Stimulated activated CD4-positive, alpha-beta T cell treated with anti-CD3 and anti-CD28 coated beads, TNF-alpha, amount 100 ng/mL, for 1 hour (primary cell): ENCODE results near the gene LRRC8D.

Source experiments
- DNase-seq, 3 donors: peaks; one replicate each; pipeline ENCODE4 v3.0.0-alpha.2; 2020; ENCODE audit warnings: low read depth in 3 of 3, low spot score in 1 of 3

The LRRC8D gene

DNA sequence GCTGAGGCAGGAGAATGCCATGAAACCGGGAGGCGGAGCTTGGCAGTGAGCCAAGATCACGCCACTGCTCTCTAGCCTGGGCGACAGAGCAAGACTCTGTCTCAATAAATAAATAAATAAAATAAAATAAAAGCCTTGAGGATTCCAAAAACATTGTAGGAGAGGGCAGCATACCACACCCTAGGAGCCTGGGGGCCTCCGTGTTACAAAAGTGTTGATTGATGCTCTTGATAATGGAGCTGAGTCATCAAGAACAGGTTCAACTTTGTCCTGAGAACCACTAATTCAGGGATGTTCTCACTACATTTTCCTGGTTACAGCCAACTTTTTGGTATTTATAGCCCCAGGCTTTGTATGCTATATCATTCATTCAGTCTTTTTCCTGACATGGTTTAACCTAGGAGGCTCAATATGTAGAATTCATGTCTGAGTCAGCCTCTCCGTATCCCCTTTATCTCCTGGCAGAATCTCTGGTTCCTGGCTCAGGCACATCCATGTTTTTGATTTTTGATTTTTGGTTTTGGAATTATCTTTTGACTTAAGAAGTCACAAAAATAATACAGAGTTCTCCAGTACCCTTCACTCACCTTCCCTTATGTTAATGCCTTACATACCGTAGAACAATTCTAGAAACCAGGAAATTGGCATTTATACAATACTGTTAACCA, 69.4 kb downstream of the LRRC8D start:
- DNase-seq = no peak

DNA sequence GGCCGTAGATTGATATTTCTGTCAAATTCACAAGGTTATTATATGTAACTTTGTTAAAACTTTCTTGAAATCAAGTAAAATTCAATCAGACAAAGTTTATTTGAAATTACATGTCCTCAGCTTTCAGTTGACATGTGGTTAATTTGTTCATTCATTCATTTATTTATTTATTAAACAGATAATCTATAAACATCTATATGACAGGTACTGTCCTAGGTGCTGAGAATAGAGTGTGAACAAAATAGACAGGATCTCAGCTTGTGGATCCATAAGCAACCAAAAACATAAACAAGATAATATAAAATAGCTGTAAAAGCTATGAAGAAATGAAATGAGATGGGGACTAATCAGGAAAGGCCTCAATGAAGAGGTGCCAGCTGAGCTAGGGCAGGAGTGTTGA, 72.0 kb downstream of the LRRC8D start:
- DNase-seq = no peak

DNA sequence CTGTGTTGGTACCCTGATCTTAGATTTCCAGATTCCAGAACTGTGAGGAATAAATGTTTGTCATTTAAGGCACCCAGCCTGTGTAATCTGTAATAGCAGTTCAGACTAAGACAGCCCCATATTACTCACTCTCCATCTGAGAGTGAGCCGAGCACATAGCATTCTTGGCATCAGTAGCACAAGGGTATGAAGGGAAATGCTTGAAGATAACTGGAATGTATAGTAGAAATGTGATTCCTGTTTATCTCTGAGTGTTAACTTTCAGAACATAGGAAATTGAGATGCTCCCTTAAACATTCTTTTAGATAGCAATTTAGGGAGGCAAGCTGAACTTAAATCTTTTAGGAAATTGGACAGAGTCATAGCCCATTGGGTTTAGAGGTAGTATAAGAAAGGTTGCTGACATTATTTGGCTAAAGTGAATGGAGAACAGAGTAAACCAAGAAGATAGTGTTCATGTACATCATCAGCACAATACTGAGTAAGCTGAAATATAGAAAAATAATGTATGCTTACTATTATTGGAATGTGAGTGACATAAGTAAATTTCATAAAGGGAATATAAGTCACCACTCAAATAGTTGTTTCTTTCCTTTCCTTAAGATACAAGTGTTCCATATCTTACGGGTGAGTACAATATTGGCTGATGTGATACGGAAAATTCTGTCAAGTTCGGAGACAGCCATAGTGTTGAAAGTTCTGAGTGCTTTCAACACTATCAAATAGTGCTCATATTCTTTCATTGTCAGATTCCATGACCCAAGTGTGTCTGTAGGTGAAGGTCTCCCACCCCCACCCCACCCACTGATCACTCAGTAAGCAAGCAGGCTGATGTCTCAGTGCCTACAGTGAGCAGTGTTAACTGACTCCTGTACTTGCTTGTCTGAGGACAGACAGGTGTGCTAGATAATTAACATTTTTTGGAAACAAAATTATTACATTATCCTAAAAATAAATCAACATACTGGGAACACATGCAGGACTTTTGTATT, 73.7 kb downstream of the LRRC8D start:
- DNase-seq = no peak

DNA sequence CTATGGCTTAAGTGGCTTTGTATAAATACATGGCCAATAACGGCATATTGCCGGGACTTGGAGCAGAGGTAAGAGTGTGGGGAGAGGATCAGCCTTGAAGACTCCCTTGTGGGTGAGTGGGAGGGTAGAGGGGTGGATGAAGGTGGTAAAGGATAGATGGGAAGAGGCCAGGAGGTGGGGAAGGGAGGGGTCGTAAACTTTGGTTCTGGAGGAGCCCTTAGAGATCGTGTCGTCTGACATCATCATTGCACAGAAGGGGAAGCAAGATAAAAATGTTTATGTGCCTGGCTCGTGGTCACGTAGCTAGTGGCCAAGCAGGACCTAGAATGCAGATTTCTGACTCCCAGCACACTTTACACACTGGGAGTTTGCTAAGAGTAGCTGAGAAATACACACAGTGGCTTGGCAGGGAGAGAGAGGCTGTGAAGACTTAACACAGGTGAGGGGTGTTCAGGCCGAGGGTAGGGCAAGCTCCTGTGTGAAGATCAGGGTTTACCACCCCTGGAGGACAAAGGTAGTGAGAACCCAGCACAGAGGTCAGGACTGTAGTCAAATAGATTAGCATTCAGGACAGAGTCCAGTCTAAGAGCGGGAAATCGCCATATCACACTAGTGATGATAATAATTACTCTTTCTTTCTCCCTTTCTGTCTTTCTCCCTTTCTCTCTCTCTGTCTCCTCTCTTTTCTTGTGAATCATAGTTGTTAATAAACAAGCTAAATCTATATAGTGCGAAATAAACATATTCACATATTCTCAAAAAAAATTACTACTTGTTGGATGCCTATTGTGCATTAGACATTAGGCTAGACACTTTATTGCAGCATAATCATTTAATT, 75.5 kb downstream of the LRRC8D start:
- DNase-seq = no peak

DNA sequence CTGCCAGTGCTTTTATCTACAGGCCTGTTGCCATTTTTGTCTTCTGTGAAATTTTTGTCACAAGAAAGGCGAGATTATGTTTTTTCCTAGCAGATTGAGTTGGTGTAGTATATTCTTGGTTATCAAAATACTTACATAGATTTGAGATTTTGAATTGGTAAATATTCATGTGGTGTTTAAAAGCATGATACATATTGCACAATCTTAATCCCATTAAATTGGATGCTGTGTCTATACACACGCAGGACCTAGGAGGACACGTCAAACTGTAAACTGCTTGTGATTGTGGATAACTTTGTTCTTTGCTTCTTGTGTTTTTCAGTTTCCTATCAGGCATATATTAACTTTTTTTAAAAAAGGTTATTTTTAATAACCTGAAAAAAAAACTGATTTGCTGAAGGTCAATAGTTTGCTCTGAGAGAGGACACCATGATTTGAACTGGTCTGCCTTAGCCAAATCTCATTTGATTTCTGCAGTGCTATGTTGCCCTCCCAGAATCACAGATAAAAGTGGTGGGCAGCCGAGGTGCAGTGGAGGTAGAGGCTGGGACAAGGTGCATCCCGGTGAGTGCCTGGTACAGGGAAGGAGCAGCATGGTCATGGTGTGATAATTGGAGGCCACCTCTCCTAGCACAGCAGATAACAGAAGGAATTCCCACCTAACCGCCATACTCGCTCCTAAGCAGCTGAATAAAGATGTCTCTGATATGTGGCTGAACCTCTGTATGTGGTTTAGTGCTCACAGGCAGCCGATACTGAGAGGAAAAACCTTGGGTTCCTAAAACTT, 76.7 kb downstream of the LRRC8D start:
- no peak for DNase-seq

DNA sequence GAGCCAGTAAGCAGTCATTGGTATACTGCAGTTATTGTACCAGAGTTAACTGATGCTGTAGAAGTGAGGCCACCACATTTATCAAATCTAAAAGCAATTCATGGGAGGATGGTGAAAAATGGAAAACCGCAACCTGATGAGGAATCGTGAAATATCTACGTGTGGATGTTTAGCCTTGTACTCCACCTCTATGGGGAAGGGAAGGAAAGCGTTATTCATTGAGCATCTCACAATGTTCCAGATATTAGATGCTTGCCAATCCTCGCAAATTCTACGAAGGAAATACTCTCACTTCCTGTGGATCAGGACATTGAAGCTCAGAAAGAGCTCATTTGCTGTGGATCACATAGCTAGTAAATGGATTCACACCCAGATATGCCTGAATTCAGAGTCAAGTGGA, 77.3 kb downstream of the LRRC8D start:
- DNase-seq = no peak

DNA sequence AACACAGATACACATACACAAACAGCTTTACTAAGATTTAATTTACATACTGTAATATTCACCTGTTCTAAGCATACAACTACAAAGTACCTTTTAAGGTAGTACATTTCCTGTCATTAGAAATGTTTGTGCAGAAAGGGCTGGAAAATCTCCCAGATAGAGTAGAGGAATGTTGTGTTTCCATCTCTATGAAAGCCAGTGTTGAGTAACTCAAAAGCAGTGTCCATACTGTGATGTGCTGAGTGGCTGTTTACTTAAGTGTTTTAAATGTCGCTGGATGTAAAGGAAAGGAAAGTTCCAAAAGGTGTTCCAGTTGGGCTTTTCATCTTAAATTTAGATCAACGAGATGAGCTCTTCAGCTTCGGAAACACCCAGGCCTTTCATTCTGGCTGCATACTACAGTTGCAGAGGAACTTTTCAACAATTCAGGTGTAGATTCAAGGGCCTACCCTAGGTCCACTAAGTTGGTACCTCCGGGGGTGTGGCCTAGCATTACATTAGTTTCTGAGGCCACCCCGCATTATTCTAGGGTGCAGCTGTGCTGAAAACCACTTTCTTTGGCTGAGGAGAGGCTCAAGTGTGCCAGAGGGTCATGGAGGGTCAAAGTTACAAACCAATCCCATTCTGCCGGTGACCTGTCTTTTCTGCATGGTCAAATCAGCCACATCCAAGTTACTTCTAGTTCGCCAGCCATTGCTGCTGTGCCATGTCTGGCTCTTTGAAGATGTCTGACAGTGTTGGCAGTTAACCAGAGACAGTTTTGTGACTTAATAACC, 78.1 kb downstream of the LRRC8D start:
- no peak for DNase-seq

DNA sequence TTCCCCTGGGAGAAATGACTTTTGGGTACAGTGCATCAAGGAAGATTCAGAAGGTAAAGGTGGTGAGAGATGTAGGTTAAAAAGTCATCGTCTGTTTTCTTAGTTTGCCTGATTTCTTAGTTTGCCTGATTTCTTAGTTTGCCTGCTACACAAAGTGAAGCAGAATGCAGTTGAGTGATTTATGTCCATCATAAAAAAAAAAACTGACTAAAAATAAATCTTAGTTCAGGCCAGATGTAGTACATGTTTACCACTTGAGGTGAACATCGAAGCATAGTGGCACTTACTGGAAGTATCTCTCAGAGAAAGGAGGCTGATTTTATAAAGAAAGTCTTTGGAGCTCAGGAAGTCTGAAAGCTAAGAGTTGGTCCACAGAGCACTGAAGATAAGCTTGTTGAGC, 79.5 kb downstream of the LRRC8D start:
- DNase-seq = no peak

DNA sequence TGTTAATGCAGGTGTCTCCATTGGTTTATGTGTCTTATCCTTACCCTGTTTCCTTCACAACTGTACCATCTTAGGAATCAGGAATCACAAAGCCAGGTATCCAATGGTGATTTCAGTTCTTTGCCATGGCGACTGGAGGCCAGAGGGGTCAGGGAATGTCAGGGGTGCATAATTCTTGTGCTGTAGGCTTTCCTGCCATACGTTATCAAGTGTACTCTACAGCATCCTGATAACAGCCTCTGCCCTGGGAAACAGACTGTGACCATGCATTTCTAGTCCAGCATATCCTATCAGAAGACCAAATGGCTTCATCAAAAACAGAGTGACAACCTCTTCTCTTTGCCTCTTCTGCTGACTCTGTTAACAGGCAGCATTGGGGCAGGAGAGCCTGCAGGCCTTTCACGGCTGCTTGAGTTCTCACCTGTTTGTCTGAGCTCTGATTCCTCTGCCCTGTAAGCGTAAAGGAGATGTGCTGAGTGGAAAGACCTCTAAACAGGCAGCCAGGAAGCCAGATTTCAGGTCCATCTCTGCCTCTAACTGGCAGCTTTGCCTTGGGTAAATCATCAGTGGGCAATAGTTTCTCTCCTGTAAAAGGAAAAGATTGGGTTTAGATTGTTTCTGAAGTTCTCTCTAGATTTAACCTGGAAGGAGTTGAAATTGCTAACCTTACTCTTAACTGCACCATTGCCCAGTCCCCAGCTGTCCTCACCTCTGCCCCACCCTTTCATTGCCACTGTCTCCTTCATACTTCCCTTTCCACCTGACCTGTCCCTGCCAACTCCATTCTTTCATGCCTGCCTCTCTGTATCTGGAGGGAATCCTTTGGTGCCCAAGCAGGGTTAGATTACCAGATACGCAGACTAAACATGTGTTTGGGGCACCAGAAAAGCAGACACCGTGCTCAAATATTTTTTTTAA, 80.2 kb downstream of the LRRC8D start:
- DNase-seq = no peak

DNA sequence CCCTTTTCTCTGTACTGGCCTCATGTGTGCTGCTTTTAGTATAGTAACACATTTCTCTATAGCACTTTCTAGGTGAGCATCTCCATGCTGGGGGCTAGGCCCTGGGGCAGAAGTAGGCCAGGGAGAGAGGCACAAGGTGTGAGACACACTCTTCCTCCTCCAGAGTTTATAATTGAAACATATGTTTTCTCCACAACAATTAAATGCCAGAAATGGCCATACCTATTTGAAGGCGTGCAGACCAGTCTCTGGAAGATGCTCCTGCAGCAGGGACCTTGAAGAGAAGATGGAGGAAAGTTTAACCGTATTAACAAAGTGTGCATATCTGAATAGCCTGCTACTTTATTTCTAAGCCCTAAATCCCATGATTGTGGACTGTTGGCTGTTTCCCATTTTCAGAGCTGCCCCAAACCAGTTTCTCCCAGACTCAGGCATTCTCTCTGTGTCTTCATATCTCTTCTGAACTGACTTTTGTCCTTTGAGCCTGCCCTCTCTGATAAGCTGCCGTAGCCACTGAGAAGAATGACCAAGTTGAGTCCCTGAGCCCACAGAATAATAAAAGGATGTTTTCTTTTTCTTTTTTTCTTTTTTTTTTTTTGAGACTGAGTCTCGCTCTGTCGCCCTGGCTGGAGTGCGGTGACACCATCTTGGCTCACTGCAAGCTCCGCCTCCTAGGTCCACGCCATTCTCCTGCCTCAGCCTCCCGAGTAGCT, 81.3 kb downstream of the LRRC8D start:
- DNase-seq = no peak

DNA sequence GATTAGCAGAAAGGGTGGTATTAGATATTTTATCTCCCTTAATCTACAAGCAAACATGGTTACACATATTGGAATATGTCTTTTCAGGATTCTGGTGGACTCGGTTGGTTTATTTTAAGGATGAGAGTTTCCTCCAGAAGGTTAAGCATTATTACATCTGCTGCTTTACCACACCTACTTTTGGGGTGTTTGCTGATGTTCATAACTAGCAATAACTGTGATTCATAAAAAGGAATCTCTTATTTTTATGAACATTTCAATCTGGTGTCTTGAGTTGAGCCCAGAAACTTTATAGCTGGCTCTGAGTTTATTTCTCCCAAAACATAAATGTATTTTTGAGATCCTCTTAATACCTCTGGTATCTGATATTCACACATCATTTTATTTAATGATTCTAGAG, 82.7 kb downstream of the LRRC8D start:
- no peak for DNase-seq

DNA sequence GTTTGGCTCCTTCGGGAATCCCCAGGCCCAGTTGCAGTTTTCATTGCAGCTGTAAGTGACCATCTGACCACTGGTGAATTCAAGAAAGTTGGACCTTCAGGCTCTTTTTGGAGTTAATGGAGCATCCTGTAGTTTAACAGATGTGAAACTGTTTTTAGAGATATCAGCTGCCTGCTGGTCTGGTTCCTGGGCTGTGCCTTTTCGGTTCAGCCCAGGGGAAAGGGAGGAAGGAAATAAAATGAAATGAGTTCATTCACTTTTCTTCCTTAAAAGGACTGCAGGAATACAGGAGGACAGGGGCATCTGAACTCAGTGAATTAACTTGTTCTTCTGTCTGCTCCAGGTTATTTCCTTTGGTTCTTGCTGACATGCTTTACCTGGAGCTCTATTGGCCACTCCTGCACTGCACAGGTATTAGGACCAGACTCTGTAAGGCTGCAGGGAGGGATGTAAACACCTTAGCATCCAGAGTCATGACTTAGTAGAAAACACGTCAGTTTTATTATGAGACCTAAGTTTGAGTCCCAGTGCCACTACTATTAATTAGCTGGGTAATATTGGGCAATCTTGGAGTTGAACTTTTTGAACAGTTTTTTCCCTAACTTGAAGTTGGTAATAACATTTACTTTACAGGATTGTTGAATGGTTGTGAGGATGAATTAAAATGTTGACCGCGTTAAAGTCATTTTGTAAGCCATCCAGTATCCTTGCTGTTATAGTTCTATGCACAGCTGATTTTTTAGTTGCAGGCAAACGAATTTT, 83.6 kb downstream of the LRRC8D start:
- DNase-seq = no peak

DNA sequence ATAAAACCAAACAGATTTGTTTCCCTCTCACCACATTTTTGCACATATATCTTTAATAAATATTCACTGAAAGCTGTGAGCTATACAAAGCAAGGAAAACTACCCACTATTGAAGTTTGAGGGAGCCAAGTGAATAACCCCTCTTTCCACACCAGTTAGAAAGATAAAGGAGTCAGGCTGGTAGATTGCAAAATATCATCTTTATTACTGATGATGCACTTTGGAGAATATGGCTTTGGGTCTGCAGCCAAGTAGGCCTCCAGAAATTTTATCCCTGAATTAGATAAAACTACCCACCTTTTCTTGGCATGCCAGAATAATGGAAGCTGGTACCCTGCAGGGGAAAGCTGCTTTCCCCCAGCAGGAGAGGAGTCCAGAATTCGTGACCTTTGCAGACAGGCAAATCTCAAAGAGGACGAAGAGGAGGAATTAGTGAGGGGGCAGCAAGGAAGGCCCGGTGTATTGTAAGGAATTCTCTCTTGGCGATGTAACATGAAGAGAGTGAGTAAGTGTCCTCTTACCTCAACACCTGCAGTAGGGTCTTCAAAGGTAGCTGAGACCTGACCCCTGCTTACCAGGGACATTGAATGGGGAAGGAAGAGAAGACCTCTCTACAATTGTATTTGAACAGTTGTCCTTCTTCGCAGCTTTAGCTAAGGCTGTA, 84.7 kb downstream of the LRRC8D start:
- DNase-seq = no peak

DNA sequence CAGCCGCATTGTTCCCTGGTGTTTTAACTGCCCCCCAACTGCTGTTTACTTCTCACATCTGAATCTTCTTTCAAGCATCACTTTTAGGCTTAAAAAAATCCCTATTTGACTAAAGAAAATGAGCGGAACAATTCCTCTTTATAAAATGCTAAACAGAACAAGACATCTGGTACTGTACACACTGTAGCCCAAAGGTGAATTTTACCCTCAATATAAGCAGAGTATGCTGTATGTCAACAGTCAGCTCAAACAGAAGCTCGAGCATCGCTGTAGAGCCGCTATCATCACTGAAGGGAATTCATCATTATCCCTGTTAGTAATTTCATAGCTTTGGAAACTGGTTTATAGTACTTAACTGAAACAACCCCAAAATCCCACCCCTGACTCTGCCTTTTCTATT, 85.3 kb downstream of the LRRC8D start:
- no peak for DNase-seq

DNA sequence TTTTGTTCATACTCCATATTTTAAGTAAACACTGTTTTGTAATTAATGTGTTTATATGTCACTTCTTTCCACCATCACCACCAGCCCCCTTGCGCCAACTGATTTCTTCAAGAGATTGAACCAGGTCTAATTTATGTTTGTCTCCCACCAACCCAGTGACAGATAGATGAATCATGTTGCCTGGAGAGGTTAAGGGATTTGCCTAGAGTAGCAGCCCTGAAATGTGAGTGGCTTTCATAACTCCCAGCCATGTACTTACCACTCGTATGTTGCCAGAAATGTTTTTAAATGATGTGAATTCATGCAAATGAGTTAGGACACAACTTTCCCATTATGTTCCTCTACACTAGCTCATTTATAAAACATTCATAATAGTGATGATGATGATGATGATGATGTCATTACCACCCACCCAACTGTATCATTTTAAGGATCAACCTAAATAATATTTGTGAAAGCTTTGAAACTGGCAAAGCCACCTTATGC, 86.9 kb downstream of the LRRC8D start:
- DNase-seq = no peak

DNA sequence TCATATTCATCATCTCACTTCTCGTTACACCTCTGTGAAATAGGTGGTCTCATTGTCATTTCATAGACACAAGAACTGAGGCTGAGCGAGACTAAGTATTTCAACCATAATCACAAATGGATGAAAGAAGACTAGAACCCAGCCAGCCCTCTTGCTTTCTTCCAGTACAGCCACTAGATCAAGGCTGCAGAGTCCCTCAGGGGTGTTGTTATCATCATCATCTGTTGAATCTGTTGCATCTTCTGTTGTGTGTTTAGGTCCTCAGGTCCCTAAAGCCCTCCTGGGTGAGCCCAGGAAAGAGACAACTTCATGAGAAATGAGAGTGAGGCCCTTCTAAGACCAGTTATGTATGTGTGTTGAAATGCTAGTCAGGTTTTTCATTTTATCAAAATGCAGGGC, 87.4 kb downstream of the LRRC8D start:
- no peak for DNase-seq
